GM20431 (cell line): Measurements from ENCODE around the gene MRPL14.

Source experiments
- in situ Hi-C: fragments of 300-500 bp; cut with MseI, MboI; formaldehyde crosslinking; loops from one replicate; pipeline ENCODE4 v1.15.0; 2020; ENCODE audit warnings: low sequenced_read_pairs; ENCODE audit not compliant: unreplicated experiment

Gene MRPL14

DNA sequence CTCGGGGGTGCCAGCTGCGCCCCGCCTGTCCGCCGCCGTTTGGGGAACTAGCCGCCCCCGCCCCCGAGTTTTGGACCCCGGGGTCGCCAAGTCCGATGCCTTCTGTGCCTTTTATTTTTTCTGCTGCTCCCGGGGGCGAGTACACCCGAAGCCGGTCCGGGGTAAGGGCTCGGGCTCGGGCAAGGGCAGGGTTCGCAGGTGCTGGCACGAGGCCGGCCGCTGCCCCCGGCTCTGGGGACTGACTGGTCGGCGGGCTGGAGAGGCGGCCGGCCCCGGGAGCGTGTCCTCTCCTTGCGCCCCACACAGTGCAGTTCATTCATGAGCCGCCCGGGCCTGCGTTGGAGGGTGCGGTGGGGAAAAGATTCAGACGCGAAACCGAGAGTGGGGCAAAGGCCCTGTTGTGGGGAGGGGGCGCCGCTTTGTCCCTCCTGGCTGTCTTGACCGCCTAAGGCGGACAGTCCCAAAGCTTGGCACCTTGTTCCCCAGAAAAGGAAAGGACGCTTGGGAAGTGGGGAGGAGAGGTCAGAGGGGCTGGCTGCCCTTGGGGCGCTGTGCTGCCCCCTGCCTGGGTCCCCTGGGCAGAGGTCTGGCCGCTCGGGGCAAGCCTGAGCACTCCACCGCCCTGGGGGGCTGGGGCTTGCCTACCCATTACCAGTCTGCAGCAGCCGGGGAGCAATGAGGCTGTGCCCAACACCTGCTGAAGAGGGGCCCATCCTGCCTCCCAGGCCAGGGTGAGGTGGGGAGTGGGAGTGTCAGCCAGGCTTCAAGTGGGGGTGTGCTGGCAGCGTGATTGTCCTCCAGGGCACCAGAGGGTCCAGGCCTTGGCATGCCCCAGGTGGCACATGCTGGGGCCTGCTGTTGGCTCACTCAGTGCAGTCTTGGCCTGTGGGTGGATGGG, 1.0 kb upstream of the MRPL14 start:
- in situ Hi-C loops: no loop called here

DNA sequence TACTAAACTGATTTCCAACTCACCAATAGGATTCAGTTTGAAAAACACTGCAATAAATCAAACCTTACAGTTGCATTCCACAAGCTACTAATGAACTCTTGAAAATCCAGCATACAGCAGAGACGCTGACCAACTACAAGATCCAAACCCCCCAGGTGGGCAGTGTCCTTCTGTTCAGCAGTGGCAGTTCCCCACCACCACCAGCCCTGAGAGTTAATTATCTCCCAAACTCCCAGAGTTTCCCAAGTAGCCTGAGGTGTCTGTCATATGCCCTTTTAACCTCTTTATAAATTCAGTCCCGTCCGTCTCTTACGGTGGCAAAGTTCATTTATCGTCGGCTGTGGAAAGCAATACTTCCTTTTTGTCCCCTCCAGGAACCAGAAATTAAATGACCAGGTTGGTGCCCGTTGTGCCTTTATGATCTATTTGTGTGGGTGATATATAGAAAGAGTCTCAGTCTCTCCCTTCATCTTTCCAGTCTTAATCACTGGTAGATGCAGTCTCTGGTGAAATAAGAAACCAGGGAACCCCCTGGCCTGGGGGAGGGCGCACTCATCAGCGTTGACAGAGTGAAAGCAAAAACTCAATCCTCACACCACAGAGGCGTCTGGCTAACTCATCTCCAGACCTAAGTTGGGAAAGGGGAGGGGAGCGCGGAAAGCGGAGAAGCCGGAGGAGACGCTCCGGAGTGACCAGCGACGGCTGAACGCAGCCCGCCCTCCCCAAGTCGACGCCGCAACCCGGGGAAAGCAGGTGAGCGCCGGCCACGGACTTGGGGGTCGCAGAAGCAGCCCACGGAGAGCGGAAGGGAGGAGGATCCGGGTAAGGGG, 717 bp downstream of the MRPL14 start:
- in situ Hi-C loops: no loop called here

DNA sequence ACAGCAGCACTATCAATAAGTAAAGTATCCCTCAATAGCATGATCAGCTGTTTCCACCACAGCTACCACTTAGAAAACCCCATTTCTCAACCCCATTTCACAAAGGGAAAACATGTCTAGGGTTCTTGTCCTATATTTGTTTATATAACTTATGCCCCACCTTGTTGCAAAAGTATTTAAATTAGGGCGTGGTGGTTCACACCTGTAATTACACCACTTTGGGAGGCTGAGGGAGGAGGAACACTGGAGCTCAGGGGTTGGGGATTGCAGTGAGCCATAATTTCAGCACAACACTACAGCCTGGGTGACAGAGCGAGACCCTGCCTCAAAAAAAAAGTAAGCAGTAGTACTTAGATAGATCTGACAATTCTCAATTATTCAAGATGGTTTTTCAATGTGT, 3.7 kb downstream of the MRPL14 start:
- in situ Hi-C loops: no loop called here

DNA sequence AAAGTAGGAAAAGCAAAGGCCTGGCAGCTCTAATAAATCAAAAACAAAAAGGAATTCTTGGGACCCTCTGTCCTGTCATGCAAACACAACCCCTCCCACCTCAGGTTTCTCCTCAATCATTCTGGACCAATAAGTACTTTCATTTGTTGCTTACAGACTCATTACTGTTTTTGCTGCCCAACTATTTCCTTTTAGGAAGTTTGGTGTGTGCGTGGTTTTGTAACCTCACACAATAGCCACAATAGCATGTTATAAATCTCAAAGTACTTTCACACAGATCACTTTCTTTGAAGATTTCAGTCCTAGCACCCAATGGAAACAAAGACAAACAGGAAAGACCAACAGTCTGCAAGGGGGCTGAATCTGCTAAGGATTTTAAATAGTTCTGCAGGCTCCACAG, 4.5 kb downstream of the MRPL14 start:
- in situ Hi-C loops: no loop called here

DNA sequence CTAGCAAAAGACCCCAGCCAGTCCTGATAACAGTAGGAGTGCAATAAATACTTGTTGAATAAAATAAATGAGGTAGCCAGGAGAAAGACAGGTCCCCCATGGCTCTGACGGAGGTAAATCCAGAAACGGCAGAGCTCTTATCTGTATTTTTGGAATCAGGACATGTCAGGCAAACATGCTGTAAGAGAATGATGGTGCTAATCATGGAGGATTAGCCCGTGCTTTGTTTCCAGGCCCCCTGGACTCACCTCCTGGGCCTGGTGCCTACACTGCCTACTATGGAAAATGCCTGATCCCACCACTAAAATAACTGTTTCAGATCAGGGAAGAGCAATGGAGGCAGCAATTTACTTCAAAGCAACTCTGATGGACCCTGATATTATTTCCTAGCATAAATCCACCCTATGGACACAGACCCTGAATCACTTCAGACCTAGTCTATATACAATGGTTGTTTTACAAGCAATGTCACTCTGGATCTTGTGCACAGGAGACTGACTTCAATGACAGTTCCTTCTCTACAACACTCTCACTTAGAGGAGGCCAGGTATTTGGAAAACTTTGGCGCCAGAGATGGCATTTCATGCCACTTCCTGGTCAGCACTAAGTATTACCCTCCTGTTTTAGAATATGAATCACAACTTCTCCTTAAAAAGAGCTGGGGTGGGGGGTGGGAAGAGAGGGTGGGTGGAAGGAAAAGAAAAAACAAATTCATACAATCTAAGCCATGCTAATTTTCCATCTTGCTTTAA, 6.4 kb downstream of the MRPL14 start:
- in situ Hi-C loops: no loop called here

DNA sequence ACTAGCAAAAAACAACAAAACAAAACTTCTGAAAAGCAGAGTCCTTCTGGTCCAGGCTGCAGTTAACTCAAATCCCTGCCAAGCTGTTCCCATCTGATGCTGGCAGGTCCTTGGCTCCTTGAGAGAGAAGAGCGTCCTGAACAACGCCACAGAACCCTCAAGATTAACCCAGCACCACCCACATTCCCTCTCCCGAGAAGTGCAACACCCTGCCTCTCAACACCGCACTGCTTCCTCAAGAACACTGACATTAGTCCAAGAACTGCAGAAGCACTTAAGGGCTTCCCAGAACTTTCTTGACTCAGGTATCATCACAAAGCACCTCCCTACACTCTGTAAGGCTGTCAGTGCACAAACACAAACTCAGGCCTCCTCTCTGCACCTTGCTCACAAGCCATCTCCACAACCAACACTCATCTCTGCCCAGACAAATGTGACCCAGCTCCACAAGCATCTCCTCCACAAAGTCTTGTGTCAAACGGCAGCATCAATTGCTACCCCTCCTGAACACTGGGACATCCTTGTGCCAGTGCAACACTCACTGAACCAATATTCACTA, 7.5 kb downstream of the MRPL14 start:
- in situ Hi-C loops: no loop called here

DNA sequence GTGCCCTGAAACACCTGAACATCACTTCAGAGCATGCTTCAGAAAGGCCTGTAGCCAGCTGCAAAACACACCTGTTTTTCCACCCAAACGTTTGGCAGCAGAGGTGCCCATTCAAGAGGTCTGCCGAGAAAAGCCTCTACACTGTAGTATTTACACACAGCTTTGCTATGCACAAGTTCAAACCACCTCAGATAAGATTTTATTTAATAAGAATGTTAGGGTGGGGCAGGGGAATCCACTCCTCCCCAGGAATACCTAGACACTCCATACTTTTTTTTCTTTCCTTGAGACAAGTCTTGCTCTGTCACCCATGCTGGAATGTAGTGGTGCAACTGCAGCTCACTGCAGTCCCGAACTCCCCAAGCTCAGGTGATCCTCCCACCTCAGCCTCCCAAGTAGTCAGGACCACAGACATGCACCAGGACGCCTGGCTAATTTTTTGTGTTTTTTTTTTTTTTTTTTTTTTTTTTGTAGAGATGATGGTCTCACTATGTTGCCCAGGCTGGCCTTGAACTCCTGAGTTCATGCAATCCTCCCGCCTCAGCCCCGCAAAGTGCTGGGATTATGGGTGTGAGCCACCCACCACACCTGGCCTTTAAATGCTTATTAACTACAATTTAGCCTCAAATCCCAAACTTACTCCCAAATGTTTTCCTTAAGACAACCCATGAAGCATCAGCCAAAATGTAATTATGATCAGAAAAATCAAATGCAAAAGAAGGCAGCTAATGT, 9.7 kb downstream of the MRPL14 start:
- in situ Hi-C loops: no loop called here

DNA sequence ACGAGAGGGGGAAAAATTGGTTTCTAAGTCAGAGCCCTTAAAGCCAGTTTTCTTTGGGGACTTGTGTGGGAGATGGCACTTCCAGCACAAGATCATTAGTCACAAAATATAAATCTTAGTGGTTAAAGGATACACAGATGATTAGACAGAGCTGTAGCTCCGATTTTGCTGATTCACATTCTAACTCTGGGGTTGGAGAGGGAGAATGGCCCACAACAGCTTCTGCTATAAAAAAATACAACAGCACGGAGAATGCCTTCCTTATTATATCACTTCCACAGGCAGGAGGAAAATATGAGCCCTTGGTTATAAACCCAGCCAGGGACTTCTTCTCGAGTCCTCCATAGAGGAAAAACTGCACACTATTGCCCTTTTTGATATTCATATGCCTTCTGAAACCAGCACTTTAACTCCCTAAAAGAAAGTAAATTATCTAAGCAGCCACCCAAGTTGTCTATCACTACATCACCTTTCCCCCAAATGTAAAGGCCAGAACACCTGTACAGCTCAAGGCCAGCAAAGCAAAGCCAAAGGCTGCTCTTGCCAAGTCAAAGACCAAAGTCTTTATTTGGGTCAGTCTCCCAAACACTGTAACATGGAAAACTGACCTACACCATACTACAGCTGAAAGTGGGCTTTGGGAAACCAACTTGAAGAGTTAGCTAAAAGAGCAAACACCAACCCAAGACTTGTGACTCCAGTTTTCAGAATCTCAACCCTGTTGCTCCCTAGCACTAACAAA, 10.4 kb downstream of the MRPL14 start:
- in situ Hi-C loops: no loop called here

DNA sequence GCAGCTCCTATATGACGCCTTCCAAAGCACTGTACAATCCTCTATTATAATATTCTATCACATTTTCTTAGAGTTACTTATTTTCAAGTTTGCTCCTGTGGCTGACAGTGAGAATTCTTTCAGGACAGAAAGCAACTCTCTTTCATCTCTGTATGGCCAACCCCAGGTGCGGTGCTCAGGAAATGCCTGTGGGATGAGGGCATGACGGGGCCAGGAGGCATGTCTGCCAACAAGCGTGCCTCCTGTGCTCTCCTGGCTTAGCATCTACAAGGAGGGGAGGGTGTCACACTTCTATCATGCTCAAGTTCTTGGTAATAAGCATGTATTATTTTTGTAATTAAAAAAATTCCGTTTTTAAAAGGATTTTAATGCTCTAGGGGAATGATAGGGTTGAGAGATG, 11.4 kb downstream of the MRPL14 start:
- in situ Hi-C loops: no loop called here

DNA sequence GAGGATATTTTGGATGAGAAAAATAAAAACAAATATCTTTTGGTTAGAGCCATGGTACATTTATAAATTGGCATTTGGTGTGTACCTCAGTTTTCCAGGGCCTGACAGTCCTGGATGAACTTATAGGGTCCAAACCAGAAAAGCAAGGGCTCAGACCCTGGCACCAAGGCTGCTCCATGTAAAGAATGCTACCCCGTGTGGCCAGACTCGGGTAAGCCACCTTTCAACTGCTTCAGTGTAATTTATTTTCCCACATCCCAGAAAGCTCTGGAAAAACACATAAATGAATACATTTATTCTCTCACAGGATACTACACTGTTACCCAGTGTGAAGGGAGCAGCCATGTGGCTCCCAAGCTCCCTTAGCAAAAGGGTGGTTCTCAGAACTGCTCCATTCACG, 13.8 kb downstream of the MRPL14 start:
- in situ Hi-C loops: no loop called here

DNA sequence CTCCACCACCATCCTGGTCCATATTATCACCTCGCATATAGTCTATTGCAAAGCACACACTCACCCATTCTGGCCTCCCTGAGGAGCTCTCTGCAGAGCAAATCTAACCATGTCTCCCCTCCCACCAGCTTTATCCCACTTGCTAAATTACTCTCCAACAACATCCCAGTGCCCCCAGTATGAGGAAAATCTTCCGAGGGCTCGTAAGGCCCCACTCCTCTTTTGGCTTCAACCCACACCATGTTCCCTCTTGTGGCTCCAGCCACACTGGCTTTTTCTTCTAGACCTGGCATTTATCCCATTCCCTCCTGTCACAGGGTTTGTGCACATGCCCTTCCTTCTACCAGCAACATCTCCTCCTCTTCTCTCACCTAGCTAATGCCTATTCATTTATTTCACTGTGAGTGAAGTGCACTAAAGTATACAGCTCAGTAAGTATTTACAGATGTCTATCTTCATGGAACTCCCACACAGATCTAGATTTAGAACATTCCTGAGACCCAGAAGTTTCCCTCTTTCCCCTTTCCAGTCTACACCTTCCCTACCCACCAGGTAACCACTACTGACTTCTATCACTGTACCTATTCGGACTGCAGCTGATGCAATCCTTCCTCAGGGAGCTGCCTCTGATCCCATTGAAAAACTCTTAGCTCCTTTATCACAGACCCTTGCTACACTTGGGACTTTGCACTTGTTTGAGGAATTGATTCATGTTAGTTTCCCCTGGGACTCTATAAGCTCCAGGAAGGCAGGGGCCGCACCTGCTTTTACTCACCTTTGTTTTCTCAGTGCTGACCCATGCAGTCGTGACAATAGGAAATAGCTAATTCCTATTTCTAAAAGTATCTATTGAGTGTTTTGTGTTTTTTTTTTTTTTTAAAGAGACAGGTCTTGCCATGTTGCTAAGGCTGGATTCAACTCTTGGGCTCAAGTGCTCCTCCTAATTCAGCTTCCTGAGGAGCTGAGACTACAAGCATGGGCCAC, 15.5 kb downstream of the MRPL14 start:
- in situ Hi-C loops: no loop called here

DNA sequence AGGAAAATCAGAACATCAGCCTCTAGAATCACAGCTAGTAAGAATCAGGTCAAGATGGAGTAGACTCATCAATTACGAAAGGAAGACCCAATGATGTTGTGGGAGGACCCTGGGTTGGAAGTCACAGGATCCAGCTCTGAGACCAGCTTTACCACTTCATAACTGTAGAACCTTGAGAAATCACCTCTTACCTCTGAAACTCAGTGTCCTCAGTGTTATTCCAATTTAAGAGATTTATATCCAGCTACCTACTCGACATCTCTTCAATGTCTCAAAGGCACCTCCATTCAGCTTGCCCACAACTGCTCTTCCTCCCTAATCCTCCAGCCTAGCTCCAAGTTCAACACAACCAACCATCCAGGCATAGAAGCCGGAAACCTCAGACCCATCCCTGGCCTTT, 16.3 kb downstream of the MRPL14 start:
- in situ Hi-C loops: no loop called here

DNA sequence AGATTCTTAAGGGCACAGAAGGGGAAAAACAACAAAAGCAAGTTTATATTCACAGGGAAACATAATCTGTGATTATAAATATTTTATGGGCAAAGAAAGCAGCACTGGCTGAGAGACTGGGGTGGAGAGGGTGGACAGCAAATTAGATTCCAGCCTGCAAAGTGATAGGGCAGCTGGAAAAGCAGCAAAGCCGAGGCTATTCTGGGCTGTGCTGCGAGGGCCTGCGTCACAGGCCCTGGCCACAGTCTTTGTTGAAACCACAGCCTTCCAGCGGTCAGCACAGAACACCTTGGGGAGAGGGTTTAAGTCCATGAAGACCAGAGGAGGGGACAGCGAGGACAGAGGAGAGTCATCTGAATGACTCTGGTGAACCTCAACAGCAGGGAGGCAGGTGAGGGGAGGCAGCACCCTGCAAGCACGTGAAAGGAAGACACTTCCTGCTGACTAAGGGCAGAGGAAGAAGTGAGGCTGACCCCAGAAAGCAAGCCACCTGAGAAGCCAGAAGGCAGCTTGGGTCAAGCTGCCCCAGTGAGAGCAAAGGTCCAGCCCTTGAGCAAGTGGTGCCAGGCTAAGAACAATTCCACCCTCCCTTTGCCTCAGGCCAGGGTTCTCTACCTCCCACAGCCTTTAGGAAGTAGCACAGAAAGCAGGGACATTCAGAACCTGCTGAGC, 17.1 kb downstream of the MRPL14 start:
- in situ Hi-C loops: no loop called here

DNA sequence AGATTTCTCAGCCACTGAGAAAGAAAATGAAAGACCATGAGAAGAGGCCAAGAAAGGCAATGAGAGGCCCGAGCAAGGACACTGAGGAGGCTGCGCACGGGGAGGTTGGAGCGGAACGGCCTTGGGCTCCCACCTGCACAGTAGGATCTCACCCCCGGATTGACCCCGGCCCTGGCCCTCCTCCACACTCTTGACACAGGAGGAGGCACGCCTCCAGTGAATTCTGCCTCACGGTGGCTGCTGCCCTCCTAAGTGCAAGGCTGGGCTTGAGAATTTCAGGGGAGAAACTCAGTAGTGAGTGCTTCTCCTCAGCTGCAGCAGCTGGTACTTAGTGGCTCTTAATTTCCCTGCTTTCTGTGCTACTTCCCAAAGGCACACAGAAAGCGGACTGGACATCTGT, 18.0 kb downstream of the MRPL14 start:
- in situ Hi-C loops: loop anchor here (10.0 kb wide), 1 partner anchor 46 kb away; the partner anchor contains the start of gene CAPN11

DNA sequence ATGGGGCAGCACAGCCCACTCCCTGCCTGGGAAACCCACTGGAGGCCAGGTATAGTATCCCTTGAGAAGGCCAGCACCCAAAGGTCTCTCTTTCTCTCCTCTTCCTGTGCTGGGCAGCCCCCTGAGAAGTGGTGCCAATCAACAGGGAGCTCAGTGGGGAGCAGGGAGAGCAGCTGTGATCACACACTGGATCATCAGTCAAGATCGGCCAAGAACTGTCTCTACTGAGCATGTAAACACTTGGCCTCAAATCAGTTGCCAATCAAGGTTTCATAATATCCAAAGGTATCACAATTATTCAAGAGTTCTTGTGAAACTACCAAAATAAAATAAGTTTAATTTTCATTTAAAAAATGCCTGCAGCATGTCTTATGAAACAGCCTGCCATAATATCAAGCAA, 18.8 kb downstream of the MRPL14 start:
- in situ Hi-C loops: loop anchor here (10.0 kb wide), 1 partner anchor 46 kb away; the partner anchor contains the start of gene CAPN11

DNA sequence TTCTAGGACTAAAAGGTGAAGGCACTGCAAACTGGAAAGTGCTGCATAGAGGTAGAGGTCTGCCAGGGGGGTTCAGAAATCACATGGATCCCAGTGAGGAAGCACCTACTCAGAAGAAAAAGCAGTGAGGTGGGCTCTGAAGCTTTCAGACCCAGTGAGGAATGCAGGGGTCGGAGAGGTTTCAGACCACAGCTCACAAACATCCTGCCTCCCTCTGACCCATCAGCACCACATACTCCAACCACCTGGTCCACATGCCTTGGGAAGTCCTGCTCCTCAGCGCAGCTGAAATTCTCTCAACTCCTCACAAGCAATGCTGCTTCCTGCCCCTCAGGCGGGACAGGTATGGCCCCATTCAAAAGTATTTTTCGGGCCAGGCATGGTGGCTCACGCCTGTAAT, 20.2 kb downstream of the MRPL14 start:
- in situ Hi-C loops: loop anchor here (10.0 kb wide), 1 partner anchor 48 kb away; the partner anchor contains the start of gene CAPN11
